Hematopoietic multipotent progenitor cell treated with erythropoietin and hydrocortisone succinate and interleukin-3 and kit ligand, for 8 days (in vitro differentiated cells): ENCODE results near the gene COMMD4.
"Not testable (repeated sequence)": the region's sequence is repeated elsewhere in the genome, so short reads cannot be mapped to it uniquely, and the experiment has no call there.

ENCODE experiments used
- DNase-seq: peaks from one replicate; pipeline ENCODE4 v3.0.0-alpha.2; 2015

The COMMD4 gene

DNA sequence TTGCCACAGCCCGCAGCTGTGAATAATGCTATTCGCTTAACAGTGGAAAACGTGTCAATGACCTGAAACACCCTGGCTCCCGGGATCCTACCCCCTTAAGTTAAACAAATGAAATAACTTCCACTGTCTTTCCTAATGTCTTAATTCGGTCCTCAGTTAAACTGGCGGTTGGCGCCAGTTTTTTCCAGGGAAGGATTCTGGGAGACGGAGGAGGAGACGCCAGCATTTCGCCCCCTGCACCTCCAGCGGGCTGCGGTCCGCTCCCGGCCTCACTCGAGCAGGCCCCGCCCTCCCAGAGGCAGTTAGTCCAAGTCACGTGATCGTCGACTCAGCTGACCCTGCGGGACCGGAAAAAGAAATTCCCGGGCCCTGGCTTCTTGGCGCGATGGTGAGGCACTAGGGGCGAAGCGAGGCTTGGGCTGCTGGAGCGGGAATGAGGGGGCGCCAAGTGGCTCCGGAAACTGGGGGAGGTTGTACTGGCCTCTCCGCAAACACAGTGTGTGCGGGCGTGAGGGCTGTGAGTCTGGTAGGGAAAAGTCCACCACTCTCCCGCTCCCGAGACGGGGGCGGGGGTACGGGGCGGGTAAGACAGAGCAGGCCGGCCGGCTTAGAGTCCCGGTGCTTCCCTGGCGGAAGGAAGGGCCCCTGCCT lies at the start of gene COMMD4:
TSS of gene COMMD4 (plus strand) at position 359 of the 651 bp plus-strand sequence. CDS start at position 386, 27 bp downstream.
- DNase-seq: peak; percentile 94

DNA sequence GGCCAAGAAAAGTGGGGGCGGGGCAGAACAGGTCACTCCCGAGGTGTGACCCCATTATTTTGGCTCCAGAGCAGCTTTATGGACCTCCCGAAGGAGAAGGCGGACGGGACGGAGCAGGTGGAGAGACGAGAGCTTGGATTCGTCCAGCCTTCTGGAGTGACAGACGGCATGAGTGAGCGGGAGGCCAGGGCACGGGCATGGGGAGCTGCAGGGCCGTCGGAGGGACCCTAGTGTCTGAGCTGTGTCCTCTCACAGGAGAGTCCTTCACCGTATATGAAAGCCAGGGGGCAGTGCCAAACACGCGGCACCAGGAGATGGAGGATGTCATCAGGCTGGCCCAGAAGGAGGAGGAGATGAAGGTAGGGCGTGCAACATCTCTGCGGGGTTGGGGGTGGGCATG lies 42.2 kb upstream of the COMMD4 start:
- not testable (repeated sequence) for DNase-seq

DNA sequence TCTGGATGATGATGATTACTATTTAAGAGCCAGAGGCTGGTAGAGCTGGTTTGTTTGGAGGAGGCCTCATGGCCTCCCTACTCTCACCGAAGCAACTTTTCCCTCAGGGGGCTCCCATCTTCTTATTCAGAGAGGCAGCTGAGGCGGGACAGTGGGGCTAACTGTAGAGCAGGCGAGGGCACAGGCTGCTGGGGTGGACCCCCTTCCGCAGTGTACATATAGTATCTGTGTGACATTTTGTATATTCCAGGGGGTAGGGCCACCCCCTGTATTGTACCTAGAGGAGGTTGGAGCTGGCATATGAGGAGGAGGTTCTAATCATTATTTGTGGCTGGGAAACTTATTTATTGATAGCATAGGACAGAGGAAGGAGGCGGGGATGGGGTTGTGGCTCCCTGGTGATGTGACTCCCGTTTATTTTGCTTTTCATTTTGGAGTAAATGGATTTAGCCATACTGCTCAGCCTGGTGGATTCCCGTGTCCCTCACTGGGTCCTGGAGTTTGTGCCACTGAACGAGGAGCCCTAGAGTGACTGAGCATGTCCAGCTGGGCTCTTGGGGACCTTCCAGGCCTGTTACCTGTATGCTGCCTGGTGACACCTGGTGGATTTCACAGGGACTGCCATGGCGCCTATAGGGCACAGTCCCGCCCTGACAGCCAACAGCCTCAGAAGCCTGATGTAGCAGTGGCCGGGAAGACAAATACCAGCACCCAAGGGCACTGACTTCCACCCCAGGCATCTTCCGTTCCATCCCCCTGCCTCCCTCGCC lies 37.1 kb upstream of the COMMD4 start:
- DNase-seq: not testable (repeated sequence)

DNA sequence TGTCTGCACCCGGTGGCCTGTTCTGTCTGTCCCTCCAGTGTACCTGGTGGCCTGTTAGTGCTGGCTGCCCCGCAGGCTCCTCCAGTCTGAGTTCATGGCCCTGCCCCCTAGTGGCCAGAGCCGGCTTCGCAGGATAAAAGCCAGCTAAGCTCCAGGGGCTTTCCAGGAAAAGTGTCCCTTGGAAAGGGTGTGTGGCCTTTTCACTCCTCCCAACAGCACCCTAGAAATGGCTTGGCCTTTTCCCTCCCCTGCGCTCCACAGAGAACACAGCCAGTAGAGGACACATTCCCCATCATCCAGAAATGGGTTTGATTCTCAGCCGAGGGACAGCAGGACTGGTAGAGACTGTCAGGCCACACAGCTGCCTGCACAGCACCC lies 36.6 kb upstream of the COMMD4 start:
- DNase-seq: not testable (repeated sequence)

DNA sequence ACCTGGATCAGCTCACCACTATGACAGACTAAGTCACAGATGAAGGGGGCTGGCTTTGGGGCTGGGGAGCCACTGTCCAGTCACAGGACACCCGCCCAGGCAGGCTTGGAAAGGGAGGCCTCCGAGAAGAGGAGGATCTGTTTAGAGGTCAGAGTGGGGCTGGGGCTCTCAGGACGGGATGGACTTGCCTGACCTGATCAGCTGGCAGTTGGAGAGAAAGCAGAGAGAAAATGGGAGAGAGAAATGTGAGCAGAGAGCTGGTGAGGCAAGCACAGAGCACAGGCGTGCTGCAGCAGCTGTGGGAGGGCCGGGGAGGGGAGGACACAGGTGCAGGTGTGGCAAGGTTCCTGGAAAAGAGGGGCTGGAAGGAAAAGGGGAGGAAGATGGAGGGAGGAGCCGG lies 35.8 kb upstream of the COMMD4 start:
- DNase-seq: not testable (repeated sequence)

DNA sequence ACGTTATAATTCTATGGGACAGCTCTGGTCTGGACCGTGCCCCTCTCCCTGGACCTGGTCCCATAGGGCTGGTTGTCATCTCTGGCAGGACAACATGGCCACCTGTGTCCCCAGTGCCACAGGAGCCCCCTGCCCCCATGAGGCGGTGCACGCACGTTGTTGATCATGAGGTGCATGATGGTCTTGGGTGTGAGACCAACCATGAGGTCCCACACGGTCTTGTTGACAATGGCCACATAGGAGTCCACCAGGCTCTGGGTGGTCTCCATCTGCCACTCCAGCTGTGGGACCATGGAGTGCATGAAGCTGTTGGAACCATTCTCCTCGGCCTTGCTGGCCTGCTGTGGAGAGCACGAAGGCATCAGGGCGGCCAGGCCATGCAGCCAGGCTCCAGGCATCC lies 33.5 kb upstream of the COMMD4 start:
- DNase-seq: no peak

DNA sequence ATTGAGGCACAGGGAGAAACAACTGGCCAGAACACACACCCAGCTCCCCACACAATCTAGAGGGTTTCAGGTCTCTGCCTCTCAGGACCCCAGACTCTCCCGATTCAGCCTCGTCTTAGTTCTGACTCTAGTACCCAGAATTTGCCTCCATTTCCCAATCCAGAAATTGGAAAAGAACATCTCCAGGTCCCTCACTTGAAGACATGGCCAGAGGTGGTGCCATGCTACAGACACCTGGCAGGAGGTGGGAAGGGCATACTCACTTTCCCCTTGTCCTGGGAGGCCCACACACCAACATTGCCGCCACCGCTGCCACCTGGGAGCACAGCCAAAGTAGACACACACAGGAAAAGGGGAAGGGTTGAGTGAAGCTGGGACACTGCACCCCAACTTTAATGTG lies 33.1 kb upstream of the COMMD4 start:
- DNase-seq: not testable (repeated sequence)

DNA sequence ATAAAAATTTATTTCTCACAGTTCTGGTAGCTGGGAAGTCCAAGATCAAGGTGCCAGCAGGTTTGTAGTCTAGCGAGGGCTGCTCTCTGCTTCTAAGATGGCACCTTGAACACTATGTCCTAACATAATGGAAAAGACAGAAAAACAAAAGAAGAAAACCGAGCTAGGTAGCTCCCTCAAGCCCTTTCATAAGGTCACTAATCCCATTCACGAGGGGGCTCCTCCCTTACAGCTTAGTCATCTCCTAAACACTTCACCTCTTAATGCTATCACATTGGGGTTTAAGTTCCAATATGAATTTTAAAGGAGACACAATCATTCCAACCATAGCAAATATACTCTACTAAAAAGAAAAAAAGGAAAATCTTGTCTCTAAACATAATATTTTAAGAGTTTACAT lies 29.7 kb upstream of the COMMD4 start:
- DNase-seq: no peak

DNA sequence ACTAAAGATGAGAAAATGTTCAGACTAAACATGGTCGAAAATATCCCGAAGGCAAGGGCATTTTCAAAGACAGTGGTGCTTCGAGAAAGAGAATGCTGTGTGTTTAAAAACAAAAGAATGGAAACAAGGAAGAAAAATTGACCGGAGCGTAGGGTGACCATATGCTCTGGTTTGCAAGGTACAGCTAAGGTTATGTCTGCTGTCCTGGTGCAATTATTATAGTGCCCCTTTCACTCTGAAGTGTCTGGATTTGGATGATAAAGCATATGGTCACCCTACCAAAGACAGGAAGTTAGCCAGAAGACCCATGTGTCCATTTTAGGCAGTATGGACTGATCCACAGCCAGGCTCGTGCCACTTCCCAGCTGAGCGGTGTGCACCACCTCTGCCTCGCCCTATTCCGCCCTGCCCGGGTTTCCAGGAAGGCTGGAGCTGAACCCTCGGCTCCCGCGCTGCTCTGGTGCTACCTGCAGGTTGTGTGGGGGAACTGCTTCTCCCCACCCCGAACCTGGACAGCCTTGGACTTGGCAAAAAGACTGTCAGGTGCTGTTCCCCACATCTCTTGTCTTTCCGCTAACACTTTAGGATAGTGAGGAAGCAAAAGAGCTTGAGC lies 28.0 kb upstream of the COMMD4 start:
- DNase-seq: peak; percentile 51

DNA sequence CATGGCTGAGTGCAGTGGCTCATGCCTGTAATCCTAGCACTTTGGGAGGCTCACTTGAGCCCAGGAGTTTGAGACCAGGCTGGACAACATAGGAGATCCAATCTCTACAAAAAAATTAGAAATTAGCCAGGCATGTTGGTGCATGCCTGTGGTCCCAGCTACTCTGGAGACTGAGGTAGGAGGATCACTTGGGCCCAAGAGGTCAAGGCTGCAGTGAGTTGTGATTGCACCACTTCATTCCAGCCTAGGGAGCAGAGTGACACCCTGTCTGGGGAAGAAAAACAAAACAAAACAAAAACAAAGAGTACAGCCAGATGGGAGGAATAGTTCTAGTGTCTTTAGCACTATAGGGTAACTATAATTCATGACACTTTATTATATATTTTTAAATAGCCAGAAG lies 26.2 kb upstream of the COMMD4 start:
- no peak for DNase-seq

DNA sequence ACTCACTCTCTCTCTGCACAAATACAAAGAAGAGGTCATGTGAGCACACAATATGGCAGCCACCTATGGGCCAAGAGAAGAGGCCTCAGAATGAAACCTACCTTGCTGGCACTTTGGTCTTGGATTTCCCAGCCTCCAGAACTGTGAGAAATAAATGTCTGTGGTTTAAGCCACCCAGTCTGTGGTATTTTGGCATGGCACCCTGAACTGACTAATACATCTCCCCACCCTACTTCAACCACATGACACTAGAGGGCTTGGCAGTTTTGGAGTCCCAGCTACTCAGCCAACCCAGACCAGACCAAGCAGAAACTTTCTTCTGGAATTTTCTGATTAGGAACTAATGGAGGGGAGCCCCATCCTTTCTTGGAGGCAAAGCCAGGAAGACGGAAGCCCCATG lies 23.3 kb upstream of the COMMD4 start:
- DNase-seq: peak; percentile 11

DNA sequence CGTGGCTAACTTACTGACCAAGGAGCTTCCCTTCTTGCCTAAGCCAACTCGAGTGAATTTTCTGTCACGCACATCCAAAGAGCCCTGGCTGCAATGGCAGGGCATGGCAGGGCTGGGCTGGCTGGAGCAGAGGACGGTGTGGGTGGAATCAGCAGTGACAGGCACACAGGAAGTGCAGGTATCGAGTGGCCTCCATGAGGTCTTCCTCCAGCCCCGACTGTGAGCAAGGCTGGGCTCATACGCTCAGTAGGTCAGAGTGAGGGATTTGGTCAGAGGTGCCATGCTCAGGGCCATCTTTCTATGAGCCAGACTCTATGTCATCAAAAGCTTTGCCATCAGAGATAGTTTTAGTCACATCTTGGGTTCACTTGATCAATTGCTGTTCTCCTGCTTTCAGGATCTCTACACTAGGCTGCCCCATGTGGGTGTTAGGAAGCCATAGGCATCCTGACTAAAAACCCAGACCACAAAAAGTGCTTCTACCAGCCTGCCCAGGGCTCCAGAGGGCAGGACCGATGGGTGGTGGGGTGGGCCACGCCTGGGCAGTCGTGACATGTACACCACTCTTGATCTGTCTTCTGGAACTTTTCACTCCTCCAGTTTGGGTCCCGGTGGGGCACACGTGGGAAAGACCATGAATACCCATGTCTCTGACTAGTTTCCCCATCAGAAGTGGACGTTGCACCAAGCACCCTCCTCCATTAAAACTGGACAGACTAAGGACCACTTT lies 22.6 kb upstream of the COMMD4 start:
- no peak for DNase-seq

DNA sequence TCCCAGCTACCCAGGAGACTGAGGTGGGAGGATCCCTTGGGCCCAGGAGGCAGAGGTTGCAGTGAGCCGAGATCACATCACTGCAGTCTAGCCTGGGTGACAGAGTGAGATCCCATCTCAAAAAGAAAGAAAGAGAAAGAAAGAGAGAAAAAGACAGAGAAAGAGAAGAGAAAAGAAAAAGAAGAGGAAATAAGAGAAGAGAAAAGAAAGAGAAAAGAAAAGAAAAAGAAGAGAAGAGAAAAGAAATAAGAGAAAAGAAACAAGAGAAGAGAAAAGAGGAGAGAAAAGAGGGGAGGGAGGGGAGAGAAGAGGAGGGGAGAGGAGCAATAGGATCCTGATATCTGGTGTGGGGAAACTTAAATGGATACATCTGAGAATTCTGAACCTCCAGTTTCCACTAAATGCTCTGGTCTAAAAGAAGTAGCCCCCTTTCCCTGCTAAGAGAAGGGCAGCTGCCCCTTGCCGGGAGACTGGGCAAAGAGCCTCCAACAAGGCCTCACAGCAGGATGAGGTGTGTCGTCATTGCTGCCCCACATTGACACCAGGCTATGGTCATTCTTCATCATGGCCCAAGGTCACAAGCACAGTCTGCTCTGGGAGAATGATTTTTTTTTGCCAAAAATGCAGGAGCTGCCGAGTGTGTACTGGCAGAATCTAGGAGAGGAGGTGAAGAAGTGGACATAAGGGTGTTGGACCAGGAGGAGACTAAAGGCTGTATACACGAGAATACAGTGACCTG lies 21.1 kb upstream of the COMMD4 start:
- DNase-seq: no peak

DNA sequence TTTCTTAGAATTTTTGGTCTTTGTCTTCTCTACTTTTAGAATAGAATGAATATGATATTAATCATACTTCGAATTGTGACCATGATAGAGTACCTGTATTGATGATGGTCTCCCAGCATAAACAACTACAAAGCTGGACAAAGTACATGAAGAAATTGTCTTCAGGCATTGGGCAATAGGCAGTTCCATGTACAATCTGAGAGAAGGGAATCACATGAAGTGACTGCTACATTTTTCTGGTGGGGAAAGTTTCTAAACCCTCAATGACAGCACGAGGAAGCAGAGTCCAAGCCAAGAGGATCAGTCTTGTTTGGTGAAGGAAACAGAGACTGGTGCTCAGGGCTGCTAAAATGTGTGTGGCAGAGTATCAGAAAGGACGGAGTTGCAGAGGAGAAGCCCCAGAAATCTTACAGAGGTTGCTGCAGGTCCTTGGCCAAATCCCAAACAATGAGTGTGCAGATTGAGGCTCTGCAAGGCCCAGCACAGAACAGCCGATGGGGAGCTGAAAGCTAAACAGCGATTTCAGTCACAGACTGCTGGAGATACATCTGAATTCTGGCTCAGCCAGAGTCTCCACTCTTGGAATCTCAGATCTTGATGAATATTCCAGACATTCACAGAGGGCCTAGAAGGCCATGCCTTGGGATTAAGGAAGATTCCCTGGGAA lies 16.5 kb upstream of the COMMD4 start:
- DNase-seq: not testable (repeated sequence)

DNA sequence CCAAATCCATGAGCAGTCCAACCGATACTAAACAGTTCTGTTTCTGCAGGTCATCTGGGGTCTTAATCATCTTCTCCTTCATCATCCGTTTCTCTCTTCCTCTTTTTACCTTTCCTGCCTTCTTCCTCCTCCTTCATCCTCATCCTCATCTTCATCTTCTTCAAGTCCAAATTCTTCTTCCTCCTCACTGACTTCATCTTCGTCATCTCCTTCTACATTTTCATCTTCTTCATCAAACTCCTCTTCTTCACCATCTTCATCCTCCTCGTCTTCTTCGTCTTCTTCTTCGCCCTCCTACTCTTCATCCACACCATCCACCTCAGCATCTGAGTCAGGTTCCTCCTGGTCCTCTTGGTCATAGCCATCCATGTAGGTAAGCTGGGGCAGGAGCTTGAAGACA lies 14.2 kb upstream of the COMMD4 start:
- DNase-seq: no peak

DNA sequence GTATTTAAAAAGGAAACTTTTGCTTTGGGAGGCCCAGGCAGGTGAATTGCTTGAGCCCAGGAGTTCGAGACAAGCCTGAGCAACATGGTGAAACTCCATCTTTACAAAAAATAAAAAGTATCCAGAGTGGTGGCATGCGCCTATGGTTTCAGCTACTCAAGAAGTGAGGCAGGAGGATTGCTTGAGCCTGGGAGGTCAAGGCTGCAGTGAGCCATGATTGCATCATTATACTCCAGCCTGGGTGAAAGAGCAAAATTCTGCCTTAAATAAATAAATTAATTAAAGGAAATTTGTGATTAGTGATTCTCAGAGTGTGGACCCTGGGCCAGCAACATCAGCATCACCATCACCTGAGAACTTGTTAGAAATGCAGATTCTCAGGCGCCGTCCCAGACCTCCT lies 9.9 kb upstream of the COMMD4 start:
- DNase-seq: no peak

DNA sequence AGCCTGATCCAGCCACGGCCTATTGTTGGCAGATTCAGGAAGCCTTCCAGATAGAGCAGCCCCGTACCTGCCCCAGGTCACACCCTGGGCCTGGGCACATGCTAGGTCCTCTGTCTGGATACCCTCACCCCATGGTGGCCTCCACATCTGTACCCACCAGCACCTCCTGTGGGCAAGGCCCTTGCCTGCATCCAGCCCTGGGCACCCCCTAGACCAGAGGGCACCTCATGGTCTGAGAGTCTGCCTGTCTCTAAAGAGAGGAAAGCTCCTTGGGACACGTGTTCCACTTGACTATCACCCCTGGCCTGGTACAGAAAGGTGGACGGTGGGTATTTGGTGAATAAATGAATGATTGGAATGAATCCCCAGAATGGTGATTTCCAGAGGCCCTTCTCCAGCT lies 8.9 kb upstream of the COMMD4 start:
- no peak for DNase-seq

DNA sequence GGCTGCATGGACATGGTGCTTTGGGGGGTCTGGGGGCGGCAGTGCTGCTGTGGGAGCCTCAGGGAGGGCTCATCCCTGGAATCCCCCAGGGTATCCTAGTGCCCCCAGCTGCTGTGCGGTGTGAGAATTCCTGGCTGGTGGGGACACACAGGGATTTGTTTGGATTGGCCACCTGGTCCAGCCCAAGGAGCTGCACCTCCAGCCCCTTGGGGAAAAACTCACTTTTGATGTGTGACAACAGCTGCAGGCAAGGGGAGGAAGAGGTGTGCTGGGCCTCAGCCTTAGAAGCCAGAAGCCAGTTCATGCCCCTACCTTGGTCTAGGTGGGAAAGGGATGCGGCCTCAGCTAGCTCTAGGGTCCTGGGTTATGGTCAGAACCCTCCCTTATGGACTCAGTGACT lies 8.4 kb upstream of the COMMD4 start:
- DNase-seq: no peak

DNA sequence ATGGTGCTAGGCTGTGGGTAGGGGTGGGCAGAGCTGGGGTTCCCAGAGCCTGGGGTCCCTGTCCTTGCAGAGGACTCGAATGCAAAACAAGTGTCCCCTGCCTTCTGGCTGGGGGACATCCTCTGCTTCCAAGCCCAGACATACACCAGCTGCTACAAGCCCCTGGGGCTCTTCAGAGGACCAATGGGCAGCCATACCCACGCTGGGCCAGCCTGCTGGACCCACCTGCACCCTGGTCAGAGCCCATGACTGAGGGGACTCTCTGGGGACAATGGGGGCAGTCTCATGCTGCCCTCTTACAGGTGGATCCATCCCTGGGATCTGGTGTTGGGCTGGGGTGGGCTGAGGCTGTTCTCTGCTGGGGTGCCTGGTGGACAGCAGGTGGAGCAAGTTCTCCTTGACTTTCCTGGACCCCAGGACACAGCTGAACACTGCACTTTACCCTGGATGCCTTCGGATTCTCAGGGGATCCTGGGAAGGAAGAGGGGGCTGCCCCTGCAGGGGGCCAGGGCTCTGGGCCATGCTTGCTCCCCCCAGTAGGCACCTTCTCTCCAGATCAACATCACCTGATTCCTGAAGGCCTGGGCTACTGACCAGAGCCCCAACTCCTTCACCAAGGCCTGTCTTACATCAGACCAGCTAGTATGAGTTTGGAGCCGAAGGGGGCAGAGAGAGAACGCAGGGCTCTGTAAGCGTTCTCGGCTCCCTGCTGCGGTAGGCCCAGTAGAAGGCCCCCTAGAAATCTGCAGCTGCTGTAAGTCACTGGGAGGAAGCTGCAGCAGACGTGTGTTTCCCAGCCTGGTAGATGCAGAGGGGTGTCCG lies 7.2 kb upstream of the COMMD4 start:
- no peak for DNase-seq

DNA sequence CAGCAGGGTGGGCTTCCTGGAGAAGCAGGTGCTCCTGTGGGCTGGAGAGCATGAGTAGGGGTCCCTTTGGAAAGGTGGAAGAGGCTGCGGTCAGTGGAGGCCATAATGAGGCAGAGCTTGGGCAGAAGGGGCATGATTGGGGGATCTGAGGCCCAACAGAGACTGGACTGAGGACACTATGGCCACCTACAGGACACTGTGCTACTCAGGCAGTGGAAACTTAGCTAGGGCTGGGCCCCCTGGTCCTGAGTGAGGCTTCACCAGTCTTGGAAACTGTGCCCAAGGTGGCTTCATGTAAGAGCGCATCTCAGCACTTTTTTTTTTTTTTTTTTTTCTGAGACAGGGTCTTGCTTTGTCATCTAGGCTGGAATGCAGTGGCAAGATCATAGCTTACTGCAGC lies 6.3 kb upstream of the COMMD4 start:
- DNase-seq: no peak

DNA sequence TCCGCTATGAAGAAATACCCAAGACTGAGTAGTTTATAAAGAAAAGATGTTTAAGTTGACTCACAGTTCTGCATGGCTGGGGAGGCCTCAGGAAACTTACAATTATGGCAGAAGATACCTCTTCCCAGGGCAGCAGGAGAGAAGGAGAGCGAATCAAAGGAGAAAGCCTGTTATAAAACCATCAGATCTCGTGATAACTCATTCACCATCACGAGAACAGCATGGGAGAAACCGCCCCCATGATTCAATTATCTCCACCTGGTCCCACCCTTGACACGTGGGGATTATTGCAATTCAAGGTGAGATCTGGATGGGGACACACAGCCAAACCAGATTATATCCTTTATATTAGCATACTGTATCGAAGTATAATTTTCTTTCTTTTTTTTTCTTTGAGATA lies 3.8 kb upstream of the COMMD4 start:
- DNase-seq: not testable (repeated sequence)
